Erythroblast (primary cell): Measurements from ENCODE around the gene DNAJB13.

Experiments
- DNase-seq, 2 experiments: peaks; one replicate each; lab custom pipeline; 2025; lab: John Stamatoyannopoulos, UW
- GATA1 ChIP-seq: IDR thresholded peaks from 2 replicates; pipeline ENCODE4 v1.6.1; 2011; ENCODE audit warnings: low read depth, mild to moderate bottlenecking, control low read depth, low read length, moderate library complexity
- POLR2A ChIP-seq: IDR thresholded peaks from 2 replicates; pipeline ENCODE4 v1.6.1; 2011; ENCODE audit warnings: mild to moderate bottlenecking, low read length

Gene DNAJB13

GRCh38 chr11:73995247-73995646 is 44.4 kb downstream of the DNAJB13 start:
- TF ChIP-seq POLR2A (no peak), GATA1 (no peak)
- DNase-seq: no peak

GRCh38 chr11:73995731-73996130 is 44.9 kb downstream of the DNAJB13 start:
- DNase-seq: no peak
- no peak for TF ChIP-seq GATA1
- no peak for TF ChIP-seq POLR2A

- no peak for DNase-seq
- TF ChIP-seq GATA1: no peak
- no peak for TF ChIP-seq POLR2A
These were observed 45.4 kb downstream of the DNAJB13 start for GRCh38 chr11:73996161-73996747.

- DNase-seq: no peak
- TF ChIP-seq POLR2A (no peak), GATA1 (no peak)
These were observed 46.4 kb downstream of the DNAJB13 start for GRCh38 chr11:73997120-73997770.

- no peak for TF ChIP-seq GATA1
- TF ChIP-seq POLR2A: no peak
- DNase-seq: no peak
These were observed 48.2 kb downstream of the DNAJB13 start for GRCh38 chr11:73998846-73999575.

GRCh38 chr11:73999581-74000306 is 48.9 kb downstream of the DNAJB13 start:
- no peak for DNase-seq

GRCh38 chr11:74000307-74001133 is 49.7 kb downstream of the DNAJB13 start:
- no peak for DNase-seq
- TF ChIP-seq GATA1 (no peak), POLR2A (no peak)

More at GRCh38 chr11:73999581-74000306, 48.9 kb downstream of the DNAJB13 start:
- TF ChIP-seq GATA1: no peak
- TF ChIP-seq POLR2A: no peak

- peak; percentile 65 to 74 for DNase-seq
These were observed 51.0 kb downstream of the DNAJB13 start for GRCh38 chr11:74001822-74002286.

GRCh38 chr11:74002832-74003231 is 52.0 kb downstream of the DNAJB13 start:
- no peak for TF ChIP-seq GATA1
- no peak for TF ChIP-seq POLR2A
- DNase-seq: no peak

More at GRCh38 chr11:74001822-74002286, 51.0 kb downstream of the DNAJB13 start:
- TF ChIP-seq GATA1 (no peak), POLR2A (no peak)

- DNase-seq: no peak
- TF ChIP-seq POLR2A (no peak), GATA1 (no peak)
These were observed 53.3 kb downstream of the DNAJB13 start for GRCh38 chr11:74004046-74004695.

GRCh38 chr11:74004759-74005615 is 54.2 kb downstream of the DNAJB13 start:
- TF ChIP-seq GATA1: no peak
- no peak for TF ChIP-seq POLR2A
- peak; percentile 56 to 66 for DNase-seq
